Right lobe of liver (tissue), 4 donors: ENCODE results near the gene C6orf120.

Experiments
- POLR2A ChIP-seq: fragments of 450-650 bp; IDR thresholded peaks from one replicate; pipeline ENCODE4 v1.6.1; 2017; ENCODE audit warnings: antibody characterized with exemption, mild to moderate bottlenecking
- TF ChIP-seq, protein P1 (sequence below), 4 donors: fragments of 200-600 bp in 3 of 4; fragments of 450-650 bp in 1 of 4; IDR thresholded peaks; one replicate each; pipeline versions ENCODE4 v1.5.1 to v1.8.0; 2016 to 2022; ENCODE audit warnings: antibody characterized with exemption in 4 of 4, mild to moderate bottlenecking in 2 of 4
- donor health status: DM: no; HTN: no; CAD: no.
- donor health status: DM: no; HTN: no; CAD: no.
- donor health status: DM: no; HTN: yes; CAD: no.

DNA sequence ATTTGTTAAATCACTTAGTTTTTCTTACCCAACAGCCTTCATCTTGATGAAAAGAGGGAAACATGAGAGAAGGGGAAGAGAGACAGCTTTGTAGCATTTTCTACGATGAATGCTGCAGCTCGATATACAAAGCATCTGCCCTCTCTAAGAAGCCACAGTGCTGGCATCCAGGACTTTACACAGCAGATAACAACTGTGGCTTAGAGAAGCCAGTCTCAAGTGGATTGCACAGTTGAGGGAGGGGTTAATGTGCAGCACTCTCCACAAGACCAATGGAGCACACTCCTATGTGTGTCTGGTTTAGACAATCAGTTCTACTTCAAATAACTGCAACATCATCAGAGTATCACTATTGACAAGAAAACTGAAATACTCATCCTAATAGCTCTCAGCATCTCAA is 5.8 kb downstream of the C6orf120 start:
- TF ChIP-seq, protein P1, sequence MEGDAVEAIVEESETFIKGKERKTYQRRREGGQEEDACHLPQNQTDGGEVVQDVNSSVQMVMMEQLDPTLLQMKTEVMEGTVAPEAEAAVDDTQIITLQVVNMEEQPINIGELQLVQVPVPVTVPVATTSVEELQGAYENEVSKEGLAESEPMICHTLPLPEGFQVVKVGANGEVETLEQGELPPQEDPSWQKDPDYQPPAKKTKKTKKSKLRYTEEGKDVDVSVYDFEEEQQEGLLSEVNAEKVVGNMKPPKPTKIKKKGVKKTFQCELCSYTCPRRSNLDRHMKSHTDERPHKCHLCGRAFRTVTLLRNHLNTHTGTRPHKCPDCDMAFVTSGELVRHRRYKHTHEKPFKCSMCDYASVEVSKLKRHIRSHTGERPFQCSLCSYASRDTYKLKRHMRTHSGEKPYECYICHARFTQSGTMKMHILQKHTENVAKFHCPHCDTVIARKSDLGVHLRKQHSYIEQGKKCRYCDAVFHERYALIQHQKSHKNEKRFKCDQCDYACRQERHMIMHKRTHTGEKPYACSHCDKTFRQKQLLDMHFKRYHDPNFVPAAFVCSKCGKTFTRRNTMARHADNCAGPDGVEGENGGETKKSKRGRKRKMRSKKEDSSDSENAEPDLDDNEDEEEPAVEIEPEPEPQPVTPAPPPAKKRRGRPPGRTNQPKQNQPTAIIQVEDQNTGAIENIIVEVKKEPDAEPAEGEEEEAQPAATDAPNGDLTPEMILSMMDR (IDR thresholded peaks at IDR 0.05), result no peak
- TF ChIP-seq POLR2A, result no peak
